T47D (cell line): ENCODE results near the gene SOX12.
"Not testable (repeated sequence)": the region's sequence is repeated elsewhere in the genome, so short reads cannot be mapped to it uniquely, and the experiment has no call there.

Source experiments
- DNase-seq, 2 experiments: peaks; one replicate each; pipeline versions ENCODE4 v3.0.0 to v3.0.0-alpha.2; 2011 to 2012; ENCODE audit warnings: low read depth in 1 of 2, low spot score in 1 of 2
- JUND ChIP-seq: IDR thresholded peaks from 2 replicates; pipeline ENCODE4 v1.6.1; 2012; ENCODE audit warnings: low read depth
- in situ Hi-C: cut with HindIII; loops from 2 replicates; pipeline ENCODE4 v1.10.0; 2016; ENCODE audit warnings: low sequenced_read_pairs, low pct_unique_long_range_greater_than_20kb

Gene SOX12

DNA sequence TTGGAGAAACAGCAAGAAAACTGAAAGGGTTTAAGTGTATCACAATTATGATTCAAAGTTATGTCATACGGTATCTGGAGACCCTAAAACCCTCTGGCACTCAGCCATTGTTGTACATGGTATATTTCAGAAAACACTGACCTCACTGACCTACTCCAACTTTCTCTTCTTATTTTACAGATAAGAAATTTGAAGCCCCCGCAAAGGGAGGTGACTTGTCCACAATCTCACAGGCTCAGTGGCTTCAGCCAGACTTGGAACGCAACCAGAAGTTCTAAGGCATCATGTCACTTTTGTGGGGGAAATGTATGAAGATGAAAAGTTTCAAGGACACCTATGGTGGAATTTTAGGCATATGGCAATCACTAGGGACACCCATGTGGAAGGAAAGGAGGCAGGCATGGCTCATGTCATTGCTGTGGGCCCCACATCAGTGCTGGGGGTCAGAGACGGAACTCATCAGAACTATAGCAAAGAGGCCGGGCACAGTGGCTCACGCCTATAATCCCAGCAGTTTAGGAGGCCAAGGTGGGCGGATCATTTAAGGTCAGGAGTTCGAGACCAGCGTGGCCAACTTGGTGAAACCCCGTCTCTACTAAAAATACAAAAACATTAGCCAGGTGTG is 50.0 kb downstream of the SOX12 start:
- no peak for DNase-seq
- TF ChIP-seq JUND = no peak
- in situ Hi-C loops = no loop called here

DNA sequence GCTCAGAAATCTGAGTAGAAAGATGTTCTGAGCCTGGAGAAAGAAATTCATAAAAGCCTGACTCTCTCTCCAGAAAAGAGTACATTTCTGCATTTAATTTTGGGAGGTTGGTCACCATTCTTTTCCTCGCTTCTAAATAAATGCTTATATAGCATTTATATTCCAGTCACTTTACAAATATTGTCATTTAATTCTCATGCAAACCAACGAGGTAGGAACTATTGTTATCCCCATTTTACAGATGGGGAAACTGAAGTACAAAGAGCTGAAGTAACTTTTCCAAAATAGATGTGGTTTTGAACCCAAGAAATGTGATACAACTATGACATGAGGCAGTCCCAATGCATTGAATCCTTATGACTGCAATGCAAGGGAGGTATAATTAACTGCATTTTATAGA is 50.7 kb downstream of the SOX12 start:
- no peak for TF ChIP-seq JUND
- in situ Hi-C loops = no loop called here
- DNase-seq = no peak

GRCh38 chr20:376750-377149 is 51.4 kb downstream of the SOX12 start:
- no peak for DNase-seq
- in situ Hi-C loops = no loop called here
- no peak for TF ChIP-seq JUND

GRCh38 chr20:377578-377977 is 52.2 kb downstream of the SOX12 start:
- in situ Hi-C loops, DNase-seq: not testable (repeated sequence)

DNA sequence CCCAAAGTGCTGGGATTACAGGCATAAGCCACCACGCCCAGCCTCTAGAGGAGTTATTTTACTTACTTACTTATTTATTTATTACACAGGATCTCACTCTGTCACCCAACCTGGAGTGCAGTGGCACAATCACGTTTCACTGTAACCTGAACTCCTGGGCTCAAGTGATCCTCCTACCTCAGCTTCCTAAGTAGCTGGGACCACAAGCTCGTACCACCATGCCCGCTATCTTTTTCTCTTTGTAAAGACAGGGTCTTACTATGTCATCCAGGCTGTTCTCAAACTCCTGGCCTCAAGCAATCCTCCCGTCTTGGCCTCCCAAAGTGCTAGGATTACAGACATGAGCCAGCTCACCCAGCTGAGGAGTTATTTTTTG is 53.6 kb downstream of the SOX12 start:
- no peak for DNase-seq
- in situ Hi-C loops = no loop called here
- TF ChIP-seq JUND = no peak
